Measurements from ENCODE around the gene CALHM6.

CALHM6 gene

GRCh38 chr6:116461331-116461931 is at the start of gene CALHM6:
CALHM6 (plus strand) TSS chr6:116461375; CDS start chr6:116461930, 555 bp downstream.
- DNase-seq (ENCODE audit: low spot score) = no peak

- no peak for DNase-seq (ENCODE audit: low spot score)
Measured at GRCh38 chr6:116412270-116412669, 48.9 kb upstream of the CALHM6 start.

DNA sequence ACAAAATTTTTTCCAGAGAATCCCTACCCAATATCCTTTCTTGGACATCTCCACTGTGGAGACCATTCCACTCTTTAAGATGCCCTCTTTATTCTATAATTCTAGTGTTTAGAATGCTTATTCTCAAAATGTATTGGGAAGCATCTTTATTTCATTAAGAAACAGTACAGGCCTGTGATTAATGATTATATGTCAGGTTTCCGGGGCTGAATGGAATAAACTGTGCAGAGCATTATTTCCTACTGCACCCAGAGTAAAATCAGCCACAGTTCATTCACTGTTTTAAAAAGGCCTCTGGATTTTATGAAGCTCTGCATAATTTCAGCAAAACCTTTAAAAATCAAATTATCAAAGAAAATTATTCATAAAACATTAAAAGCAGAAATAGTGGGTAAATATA is 47.8 kb upstream of the CALHM6 start:
- no peak for DNase-seq (ENCODE audit: low spot score)

- no peak for DNase-seq (ENCODE audit: low spot score)
Measured at GRCh38 chr6:116417661-116418060, 43.5 kb upstream of the CALHM6 start.

- peak; percentile 60 for DNase-seq (ENCODE audit: low spot score)
Measured at GRCh38 chr6:116419069-116419786, 41.9 kb upstream of the CALHM6 start.

DNA sequence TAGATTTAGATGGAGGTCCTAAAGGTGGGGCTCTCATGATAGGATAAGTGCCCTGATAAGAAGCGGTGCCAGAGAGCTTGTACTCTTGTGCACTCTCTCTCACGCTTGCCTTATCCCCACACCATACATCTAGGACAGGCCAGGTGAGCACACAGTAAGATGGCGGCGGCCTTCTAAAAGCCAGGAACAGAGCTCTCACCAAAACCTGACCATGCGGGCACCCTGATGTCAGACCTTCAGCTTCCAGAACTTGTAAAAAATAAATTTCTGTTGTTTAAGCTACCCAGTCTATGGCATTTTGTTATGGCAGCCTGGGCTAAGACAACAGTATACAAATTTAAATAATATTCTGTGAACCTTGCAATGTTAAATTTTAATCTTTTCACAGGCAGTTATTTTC is 40.8 kb upstream of the CALHM6 start:
- no peak for DNase-seq (ENCODE audit: low spot score)

GRCh38 chr6:116422238-116422637 is 38.9 kb upstream of the CALHM6 start:
- no peak for DNase-seq (ENCODE audit: low spot score)

DNA sequence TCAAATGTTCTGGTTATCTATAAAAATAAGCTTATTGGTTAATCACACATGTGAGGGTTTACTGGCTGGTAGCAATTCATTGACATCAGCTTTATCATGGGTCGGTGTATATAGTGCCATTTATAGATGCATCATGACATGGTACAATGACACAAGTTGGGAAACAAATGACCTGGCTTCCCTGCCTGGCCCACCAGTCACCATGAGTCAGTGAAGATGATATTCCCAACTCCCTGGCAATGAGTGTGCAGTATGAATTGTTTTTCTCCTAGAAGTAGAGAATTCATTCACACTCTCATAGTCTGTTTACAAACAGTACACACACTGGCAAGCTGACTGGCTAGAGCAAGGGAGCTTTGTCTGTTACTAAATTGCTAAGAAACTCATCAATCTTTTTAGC is 37.2 kb upstream of the CALHM6 start:
- DNase-seq (ENCODE audit: low spot score) = peak; percentile 76

DNA sequence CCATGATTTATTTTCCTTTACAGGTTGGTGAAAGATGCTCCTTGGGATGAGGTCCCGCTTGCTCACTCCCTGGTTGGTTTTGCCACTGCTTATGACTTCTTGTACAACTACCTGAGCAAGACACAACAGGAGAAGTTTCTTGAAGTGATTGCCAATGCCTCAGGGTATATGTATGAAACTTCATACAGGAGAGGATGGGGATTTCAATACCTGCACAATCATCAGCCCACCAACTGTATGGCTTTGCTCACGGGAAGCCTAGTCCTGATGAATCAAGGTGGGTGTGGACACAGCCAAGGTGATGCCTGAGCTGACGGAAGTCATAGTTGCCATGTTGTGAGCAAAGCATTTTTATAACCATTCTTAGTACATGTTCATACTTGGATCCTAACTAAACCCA is 34.6 kb upstream of the CALHM6 start:
- no peak for DNase-seq (ENCODE audit: low spot score)

- no peak for DNase-seq (ENCODE audit: low spot score)
Measured at GRCh38 chr6:116429111-116429510, 32.1 kb upstream of the CALHM6 start.

DNA sequence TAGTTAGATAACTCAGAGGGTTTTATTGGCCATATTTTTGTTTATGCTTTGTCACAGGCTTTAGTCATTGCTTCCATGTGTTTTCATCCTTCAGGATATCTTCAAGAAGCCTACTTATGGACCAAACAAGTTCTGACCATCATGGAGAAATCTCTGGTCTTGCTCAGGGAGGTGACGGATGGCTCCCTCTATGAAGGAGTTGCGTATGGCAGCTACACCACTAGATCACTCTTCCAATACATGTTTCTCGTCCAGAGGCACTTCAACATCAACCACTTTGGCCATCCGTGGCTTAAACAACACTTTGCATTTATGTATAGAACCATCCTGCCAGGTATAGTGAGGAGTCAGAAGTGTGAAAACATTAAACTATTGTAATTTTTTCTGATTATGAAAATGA is 30.3 kb upstream of the CALHM6 start:
- no peak for DNase-seq (ENCODE audit: low spot score)

DNA sequence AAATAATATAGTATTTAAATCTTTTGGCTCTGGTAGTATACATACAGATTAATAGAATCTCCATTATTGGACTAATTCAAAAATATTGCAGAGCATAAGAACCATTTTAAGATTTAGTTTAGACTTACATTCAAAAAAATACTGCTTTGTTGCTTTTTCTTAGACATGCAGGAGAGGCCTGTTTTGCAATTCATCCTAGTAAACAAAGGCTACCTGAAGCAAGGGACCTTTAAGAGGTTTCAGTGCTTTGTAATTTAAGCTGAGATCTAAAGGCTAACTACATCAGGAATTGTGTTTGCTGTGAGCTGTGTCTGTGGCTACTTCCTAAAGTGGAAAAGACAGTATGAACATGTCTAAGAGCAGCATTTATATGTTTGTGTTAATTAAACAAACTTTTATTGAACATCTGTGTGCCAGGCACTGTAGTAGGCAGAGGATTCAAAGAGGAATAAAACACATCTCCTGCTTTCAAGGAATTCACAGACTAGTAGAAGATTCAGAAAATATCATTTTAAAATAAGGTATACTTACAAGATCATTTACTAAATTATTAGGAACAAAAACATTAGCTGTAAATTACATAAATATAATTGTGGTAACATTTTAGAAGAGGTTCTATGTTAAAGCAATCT is 29.1 kb upstream of the CALHM6 start:
- no peak for DNase-seq (ENCODE audit: low spot score)

GRCh38 chr6:116433206-116433712 is 27.9 kb upstream of the CALHM6 start:
- DNase-seq (ENCODE audit: low spot score) = no peak

DNA sequence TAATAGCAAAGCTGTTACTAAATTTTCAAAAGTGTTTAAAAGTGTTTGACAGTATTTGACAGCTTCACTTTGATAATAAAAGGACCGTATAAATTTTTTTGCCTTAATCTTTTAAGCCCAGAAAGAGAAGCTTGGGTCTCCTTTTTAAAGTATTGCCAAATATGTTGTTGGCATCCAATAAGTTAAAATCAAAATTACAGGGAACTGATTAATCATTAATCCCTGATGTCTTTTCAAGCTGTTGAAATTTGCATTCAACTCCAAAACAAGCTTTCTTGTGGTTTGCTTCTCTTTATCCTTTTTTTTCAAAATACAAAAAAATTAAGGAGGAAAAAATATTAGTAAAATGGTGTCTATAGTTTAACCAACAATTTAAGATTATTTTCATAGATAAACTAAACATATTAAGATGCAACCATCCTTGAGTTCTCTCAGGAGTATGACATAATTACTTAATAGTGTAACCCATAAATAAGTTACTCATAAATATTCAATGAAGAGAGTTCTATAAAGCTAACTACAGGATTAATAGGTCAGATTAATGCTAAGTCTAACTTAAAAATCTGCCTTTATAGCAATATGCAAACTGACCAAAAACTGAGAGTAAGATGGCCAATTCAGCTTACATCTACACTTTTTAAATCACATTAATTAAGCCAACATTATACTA is 27.0 kb upstream of the CALHM6 start:
- no peak for DNase-seq (ENCODE audit: low spot score)

- no peak for DNase-seq (ENCODE audit: low spot score)
Measured at GRCh38 chr6:116436586-116436985, 24.6 kb upstream of the CALHM6 start.

DNA sequence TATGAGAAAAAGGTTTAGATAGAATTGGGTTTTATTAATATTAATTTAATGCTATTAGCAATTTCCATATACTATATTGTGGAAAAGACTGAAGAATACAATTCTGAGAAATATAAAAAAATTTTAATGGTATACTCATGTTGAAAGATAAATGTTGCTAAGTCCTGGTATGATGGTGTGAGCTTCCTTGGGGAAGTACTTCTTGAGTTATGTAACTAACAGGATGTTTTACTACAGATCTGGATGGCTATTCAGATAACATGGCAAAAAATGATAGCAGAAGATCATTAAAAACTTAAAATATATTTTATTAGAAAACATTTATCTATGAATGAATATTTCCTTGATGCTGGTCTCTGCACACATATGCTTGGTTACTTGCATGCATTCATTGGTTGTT is 23.5 kb upstream of the CALHM6 start:
- no peak for DNase-seq (ENCODE audit: low spot score)

- DNase-seq (ENCODE audit: low spot score) = no peak
Measured at GRCh38 chr6:116438590-116439448, 22.4 kb upstream of the CALHM6 start.

DNA sequence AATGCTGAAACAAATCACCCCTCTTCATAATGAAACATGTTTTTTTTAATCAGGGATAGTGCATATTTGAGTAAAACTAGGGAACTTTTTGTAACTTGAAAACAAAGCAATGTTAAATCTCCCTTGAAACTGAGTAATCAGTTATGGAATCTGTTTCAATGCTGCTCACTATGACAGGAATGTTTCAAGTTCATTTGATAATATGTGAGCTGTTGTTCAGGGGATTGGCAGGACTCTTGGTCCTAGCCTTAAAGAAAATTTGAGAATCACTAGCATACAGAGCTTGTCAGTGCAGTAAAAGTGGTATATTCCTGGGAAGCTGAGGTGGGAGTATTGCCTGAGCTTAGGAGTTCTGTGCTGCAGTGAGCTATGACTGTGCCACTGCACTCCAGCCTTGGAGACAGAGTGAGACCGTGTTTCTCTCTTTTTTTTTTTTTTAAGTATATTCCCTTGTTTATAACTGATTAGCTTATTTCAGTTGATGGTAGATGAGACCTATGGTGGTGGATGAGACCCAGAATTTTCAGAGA is 21.6 kb upstream of the CALHM6 start:
- DNase-seq (ENCODE audit: low spot score) = no peak

DNA sequence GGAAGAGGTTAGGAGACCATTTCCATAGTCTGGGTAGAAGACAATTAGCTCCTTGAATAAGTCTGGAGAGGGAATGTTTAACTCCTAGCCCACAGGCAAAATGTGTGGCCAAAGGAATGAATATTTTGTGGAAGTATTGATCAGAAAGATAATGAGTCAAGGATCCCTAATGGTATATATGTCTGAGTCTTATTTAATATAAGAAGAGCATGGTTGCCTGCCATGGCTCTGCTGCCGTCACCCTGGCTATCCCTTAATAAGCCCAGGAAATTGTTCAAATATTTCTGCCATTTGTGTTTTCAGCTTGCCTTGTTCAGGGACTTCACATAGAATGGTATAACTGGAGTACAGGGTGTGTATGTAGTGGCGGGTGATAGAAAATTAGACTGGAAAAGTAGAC is 18.1 kb upstream of the CALHM6 start:
- DNase-seq (ENCODE audit: low spot score) = no peak

DNA sequence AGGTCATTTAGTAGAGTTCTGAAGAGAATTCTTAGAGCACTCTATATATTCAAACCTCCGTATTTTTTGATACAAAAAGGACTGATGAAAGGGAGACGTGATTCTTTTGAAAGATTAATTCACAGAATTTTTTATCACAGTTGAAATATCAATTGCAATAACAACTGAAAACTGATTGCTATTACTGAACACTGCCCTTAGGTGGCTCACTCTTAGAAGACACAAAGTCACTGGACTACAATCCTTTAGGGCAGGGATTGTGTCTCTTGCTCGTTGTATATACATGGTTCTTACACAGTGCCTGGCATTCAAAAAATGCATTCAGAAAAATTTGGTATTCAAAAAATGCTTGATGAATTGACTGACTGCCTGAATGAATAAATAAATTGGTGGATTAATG is 17.1 kb upstream of the CALHM6 start:
- peak; percentile 59 for DNase-seq (ENCODE audit: low spot score)

- no peak for DNase-seq (ENCODE audit: low spot score)
Measured at GRCh38 chr6:116444575-116444974, 16.6 kb upstream of the CALHM6 start.

DNA sequence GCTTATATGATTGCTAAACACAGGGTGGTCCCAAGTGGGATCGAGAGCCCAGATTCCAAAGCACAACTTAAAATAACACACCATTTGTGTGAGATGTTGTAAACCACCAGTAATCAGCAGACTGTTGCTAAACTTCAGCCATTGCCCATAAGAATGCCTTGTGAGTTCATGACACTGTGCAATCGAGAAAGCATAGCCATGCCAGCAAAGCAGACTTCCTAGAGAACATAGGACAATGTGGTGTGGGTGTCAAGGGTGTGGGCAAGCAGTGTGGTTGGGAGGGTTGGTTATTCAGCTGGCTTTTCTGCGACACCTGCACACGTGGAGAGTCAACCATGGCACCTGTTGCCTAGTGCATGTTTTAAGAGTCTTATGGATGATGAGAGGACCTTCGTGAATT is 16.1 kb upstream of the CALHM6 start:
- no peak for DNase-seq (ENCODE audit: low spot score)
